ENCODE results near the gene CENPW.

- no peak for TF ChIP-seq MXI1 (IDR thresholded peaks at IDR 0.05; ENCODE audit: borderline replicate concordance, low read depth, low read length)
- TF ChIP-seq CTCF (conservative IDR thresholded peaks at IDR 0.05; ENCODE audit: low read depth, low read length): no peak
- TF ChIP-seq, protein P1, sequence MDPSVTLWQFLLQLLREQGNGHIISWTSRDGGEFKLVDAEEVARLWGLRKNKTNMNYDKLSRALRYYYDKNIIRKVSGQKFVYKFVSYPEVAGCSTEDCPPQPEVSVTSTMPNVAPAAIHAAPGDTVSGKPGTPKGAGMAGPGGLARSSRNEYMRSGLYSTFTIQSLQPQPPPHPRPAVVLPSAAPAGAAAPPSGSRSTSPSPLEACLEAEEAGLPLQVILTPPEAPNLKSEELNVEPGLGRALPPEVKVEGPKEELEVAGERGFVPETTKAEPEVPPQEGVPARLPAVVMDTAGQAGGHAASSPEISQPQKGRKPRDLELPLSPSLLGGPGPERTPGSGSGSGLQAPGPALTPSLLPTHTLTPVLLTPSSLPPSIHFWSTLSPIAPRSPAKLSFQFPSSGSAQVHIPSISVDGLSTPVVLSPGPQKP (IDR thresholded peaks at IDR 0.05; ENCODE audit: borderline replicate concordance, low read depth, low read length): no peak
- no peak for TF ChIP-seq RCOR1 (IDR thresholded peaks at IDR 0.05; ENCODE audit: insufficient replicate concordance, low read length)
- no peak for TF ChIP-seq POLR2A (IDR thresholded peaks at IDR 0.05; ENCODE audit: low read depth, low read length)
- TF ChIP-seq SMC3 (IDR thresholded peaks at IDR 0.05; ENCODE audit: low read depth, low read length): no peak
- TF ChIP-seq RFX5 (IDR thresholded peaks at IDR 0.05; ENCODE audit: low read depth, low read length): no peak
- TF ChIP-seq NFE2L2 (IDR thresholded peaks at IDR 0.05; ENCODE audit: low read depth, low read length): no peak
- TF ChIP-seq FOS (IDR thresholded peaks at IDR 0.05; ENCODE audit: low read depth, low read length): no peak
- no peak for TF ChIP-seq USF2 (IDR thresholded peaks at IDR 0.05; ENCODE audit: low read depth, low read length)
- TF ChIP-seq MAFK (IDR thresholded peaks at IDR 0.05; ENCODE audit: low read depth, low read length): no peak
- no peak for TF ChIP-seq RAD21 (IDR thresholded peaks at IDR 0.05; ENCODE audit: low read length)
These were observed 31.6 kb upstream of the CENPW start for GRCh38 chr6:126308362-126308761.

All from IMR-90 (cell line).